GM18517 (cell line): ENCODE results near the gene RAB8A.
"Not testable (repeated sequence)": the region's sequence is repeated elsewhere in the genome, so short reads cannot be mapped to it uniquely, and the experiment has no call there.

ENCODE experiments used
- ATAC-seq: cut with Tn5 transposase; IDR thresholded peaks from one replicate; pipeline ENCODE4 v1.9.1; 2021; ENCODE audit warnings: mild to moderate bottlenecking, moderate library complexity; ENCODE audit not compliant: unreplicated experiment

Gene RAB8A

DNA sequence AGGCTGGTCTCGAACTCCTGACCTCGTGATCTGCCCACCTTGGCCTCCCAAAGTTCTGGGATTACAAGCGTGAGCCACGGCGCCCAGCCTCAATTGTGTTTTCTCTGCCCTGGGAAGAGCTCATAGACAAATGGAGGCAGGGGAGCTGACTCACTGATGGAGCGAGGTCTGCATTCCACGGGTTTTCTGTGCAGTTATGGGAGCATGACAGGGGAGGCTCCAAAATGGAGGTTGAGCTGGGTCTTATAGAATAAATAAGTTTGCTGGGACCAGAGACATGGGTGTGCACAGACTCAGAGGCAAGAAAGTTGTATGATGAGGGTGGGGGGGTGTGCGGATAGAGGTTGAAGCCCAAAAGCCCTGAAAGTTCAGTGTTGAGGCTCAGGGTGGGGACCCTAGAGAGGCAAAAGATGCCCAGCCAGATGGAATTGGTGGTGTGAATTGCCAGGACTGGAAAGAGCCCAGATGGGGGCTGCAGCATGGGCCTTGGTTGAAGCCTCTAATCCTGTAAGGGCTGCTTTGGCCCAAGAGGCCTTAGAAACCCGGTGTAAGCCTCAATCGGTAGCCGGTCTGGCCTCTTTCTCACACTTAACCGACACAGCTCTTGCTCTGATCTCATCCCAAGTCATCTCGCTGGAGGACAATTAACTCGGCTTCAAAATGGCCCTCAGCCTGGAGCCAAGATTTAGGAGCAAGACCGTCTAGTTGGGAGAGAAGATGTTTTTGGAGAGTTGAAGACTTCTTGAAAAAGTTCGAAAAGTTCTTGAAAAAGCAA is 33.5 kb upstream of the RAB8A start:
- ATAC-seq = no peak

GRCh38 chr19:16078759-16079707 is 32.7 kb upstream of the RAB8A start:
- ATAC-seq = peak; percentile 47

GRCh38 chr19:16084067-16084685 is 27.5 kb upstream of the RAB8A start:
- no peak for ATAC-seq

- ATAC-seq = no peak
Observed at GRCh38 chr19:16085115-16085514, 26.6 kb upstream of the RAB8A start.

DNA sequence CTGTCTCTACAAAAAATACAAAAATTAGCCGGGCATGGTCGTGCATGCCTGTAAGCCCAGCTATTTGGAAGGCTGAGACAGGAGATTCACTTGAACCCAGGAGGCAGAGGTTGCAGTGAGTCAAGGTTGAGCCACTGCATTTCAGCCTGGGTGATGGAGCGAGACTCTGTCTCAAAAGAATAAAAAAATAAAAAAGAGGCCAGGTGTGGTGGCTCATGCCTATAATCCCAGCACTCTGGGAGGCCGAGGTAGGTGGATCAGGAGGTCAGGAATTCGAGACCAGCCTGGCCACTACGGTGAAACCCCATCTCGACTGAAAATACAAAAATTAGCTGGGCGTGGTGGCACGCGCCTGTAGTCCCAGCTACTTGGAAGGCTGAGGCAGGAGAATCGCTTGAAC is 24.3 kb upstream of the RAB8A start:
- ATAC-seq = not testable (repeated sequence)

DNA sequence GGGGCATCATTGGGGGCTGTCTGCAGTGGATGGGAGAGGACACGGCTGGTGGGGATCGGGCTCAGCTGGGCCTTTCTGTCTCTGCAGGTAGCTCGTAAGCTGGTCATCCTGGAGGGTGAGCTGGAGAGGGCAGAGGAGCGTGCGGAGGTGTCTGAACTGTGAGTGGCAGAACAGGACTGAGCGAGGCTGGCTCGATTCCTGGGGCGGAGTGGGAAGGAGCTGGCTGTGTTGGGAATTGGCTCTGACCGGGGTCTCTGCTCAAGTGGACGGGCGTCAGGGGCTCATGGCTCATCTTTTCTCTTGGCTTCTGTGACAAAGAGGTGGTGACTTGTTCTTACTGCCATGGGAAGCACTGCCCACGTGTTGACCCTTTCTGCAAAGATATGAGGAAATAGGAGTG is 23.7 kb upstream of the RAB8A start:
- ATAC-seq = no peak

DNA sequence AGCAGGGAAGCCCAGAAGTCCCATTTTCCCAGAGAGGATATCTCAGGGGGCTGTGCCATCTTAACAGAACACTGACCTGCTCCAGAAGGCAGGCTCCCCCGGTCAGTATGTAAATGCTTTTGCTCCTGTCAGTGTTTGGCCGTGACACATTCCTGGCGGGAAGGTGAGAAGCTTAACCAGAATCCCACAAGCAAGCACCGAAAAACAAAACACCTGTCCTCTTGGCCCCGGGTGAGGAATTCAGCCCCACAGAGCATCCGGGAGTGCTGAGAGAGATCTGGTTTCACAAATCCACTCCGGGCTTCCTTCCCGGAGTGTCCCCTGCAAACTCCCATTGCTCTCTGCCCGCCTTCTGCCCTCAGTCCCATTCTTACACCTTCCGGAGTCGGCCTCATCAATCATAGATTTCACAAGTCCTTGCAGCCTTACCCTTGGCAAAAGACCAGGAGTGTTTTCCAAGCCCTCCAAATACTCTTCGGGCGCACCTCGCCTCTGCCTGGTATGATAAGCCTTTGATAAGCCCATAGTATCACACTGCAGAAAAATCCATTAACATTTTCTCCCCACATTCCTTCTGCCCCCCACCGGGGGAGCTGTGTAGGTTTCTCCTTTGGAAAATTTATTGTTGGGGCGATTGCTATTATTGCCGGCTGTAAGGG is 23.2 kb upstream of the RAB8A start:
- ATAC-seq = no peak

- ATAC-seq = no peak
Observed at GRCh38 chr19:16089010-16089846, 22.5 kb upstream of the RAB8A start.

DNA sequence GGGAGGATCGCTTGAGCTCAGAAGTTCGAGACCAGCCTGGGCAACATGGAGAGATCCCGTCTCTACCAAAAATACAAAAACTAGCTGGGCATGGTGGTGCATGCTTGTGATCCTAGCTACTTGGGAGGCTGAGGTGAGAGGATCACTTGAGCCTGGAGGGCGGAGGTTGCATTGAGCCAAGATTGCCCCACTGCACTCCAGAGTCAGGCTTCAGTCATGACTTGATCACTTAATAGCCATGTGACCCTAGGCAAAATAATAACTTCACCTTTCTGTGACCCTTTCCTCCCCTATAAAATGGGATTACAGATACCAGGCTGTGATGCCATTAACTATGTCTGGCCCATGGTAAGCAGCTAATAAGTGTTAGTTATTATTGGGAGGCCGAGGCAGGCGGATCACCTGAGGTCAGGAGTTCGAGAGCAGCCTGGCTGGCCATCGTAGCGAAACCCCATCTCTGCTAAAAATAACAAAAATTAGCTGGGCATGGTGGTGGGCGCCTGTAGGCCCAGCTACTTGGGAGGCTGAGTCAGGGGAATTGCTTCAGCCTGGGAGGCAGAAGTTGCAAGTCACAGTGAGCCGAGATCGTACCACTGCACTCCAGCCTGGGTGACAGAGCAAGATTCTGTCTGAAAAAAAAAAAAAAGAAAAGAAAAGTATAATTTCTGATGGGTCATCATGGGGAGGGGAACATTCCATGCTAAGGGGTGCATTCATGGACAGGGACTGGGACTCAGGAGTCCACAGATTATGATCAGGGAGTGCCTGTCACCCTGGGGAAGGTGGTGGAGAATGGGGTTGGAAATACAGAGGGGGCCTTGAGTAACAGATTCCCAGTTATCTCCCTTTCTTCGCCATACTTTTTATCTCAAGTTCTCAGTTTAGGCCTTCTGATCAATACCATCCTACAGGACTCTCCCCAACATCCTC is 19.9 kb upstream of the RAB8A start:
- ATAC-seq = no peak

GRCh38 chr19:16094360-16095070 is 17.2 kb upstream of the RAB8A start:
- ATAC-seq = no peak

- ATAC-seq = no peak
Observed at GRCh38 chr19:16095071-16095571, 16.6 kb upstream of the RAB8A start.

GRCh38 chr19:16096280-16096855 is 15.3 kb upstream of the RAB8A start:
- ATAC-seq = no peak

DNA sequence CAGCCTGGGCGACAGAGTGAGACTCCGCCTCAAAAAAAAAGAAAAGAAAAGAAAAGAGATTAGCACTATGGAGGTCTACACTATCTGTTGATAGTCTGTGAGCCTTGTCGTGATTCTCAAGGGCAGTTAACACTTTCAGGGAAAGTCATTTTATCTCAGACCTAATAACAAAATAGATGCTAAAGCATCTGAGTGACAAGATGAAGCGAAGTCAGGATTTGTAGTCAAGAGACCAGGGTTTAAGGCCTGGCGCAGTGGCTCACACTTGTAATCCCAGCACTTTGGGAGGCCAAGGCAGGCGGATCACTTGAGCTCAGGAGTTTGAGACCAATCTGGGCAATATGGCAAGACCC is 13.3 kb upstream of the RAB8A start:
- ATAC-seq = no peak

DNA sequence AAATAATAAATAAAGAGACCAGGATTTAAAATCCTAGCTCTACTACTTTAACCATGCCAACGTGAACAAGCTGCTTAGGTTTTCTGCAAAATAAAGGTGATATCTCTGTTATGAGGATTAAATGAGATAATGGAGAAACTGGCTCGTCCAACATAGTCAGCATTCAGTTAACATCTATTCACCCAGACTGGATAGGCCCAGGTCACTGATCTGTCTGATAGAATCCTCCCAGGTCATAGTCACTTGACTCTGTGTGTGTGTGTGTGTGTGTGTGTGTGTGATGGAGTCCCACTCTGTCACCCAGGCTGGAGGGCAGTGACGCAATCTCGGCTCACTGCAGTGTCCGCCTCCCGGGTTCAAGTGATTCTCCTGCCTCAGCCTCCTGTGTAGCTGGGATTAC is 12.9 kb upstream of the RAB8A start:
- no peak for ATAC-seq

- not testable (repeated sequence) for ATAC-seq
Observed at GRCh38 chr19:16099314-16099965, 12.2 kb upstream of the RAB8A start.

- no peak for ATAC-seq
Observed at GRCh38 chr19:16100524-16100923, 11.2 kb upstream of the RAB8A start.

DNA sequence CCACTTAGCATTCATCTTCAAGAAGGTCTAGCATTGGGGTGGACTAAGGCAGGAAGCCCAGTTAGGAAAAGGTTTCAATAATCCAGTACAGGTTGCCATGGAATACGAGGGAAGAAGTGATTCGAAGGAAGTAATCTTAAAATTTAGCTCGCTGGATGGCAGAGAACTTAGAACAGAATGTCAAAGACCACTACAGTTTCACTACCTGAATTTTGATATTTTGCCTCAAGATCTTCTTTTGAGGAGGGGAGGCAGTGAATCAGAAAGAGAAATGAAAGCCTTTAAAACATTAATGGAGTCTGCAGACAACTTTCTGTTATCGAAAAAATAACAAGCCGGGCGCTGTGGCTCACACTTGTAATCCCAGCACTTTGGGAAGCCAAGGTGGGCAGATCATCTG is 7.0 kb upstream of the RAB8A start:
- ATAC-seq = no peak
